GM18867 (cell line): ENCODE results near the gene RAB3IL1.

ENCODE experiments used
- ATAC-seq: cut with Tn5 transposase; IDR thresholded peaks from one replicate; pipeline ENCODE4 v1.9.1; 2021; ENCODE audit warnings: mild to moderate bottlenecking, moderate library complexity; ENCODE audit not compliant: unreplicated experiment

Gene RAB3IL1

DNA sequence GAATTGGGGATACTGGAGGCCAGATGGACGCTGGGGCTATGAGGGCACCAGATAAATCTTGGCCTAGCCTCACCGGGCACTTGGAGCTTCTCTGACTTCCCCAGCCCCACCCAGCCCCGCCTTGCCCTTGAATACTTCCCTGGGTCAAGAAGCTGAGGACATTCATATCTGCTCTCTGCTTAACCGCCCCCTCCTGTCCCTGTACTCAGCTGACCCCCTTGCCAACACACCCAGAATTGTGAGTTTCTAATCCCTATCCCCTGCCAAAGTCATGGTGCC is 48.0 kb downstream of the RAB3IL1 start:
- ATAC-seq: no peak

DNA sequence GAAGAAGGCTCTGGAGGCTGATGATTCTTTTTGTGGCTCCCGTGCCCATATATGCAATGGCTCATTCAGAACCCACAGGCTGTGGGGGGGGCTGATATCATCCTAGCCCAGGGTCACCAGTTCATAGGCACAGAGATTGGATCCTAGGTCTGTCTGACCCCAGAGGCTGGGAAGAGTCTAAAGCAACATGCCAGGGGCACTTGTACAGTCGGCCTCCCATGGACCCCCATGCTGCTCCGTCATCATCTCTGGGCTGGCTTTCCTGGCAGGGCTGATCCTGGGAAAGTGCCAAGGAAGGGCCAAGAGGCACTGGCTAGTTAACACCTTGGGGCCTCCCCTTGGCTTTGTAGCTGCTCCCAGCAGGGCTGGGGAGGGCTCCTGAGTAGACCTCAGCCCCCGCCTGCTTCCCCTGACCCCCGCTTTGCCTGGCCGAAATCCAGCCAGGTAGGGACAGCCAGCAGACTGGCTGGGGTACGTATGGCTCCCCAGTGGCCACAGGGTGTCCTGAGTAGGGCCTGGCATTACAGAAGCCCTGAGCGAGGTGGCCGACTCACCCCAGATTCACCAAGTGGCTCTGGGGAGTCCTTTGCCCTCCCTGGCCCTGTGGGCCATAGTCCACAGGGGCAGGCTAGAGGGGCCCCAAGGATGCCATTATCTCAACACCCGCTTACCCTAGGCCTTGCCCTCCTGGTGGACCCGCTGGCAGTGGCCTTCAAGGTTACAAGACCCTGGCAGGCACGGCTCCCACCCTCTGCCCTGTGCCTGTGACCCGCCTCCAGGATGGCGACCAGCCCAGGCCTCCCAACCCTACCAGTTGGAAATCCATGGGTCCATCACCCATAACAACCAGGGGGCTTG is 48.6 kb downstream of the RAB3IL1 start:
- no peak for ATAC-seq

GRCh38 chr11:61866958-61867343 is 50.4 kb downstream of the RAB3IL1 start:
- no peak for ATAC-seq

DNA sequence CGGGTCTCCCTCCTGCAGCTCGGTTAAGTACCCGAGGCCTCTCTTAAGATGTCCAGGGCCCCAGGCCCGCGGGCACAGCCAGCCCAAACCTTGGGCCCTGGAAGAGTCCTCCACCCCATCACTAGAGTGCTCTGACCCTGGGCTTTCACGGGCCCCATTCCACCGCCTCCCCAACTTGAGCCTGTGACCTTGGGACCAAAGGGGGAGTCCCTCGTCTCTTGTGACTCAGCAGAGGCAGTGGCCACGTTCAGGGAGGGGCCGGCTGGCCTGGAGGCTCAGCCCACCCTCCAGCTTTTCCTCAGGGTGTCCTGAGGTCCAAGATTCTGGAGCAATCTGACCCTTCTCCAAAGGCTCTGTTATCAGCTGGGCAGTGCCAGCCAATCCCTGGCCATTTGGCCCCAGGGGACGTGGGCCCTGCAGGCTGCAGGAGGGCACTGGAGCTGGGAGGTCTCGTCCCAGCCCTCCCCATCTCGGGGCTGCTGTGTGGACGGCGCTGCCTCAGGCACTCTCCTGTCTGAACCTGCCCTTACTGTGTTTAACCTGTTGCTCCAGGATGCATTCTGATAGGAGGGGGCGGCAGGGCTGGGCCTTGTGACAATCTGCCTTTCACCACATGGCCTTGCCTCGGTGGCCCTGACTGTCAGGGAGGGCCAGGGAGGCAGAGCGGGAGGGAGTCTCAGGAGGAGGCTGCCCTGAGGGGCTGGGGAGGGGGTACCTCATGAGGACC is 51.0 kb downstream of the RAB3IL1 start:
- ATAC-seq: no peak

DNA sequence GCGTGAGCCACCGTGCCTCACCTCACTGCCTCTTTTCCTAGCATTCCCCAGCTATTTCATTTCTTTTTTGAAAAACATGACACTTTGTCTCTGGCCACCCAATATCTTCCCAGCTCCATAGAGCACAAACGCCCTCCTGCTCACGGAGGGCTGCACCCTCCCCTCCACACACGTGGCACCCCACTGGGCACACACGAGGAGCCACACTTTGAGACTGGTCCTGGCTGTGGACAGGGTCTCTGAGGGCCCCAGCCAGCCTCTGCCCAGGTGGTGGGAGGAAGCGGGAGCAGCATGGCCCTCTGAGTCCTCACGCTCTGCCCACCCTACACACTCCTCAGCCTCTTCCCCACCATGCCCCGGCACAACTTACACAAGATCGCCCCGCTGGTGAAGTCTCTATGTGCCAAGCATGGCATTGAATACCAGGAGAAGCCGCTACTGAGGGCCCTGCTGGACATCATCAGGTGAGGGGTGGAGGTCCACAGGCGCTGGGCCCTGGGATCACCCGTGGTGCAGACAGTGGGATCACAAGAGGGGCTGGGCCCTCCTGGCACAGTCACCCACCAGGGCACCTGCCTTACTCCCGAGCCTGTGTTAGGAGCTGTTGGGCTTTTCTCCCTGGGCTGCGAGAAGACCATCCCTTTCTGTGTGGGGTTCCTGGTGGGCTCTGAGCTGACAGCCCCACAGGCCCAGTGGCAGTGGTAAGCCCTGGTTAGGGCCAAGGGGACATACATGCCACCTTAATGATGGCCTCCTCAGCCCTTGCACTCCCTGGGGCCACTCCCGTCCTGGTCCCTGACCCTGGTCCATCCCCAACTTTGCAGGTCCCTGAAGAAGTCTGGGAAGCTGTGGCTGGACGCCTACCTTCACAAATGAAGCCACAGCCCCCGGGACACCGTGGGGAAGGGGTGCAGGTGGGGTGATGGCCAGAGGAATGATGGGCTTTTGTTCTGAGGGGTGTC is 52.3 kb downstream of the RAB3IL1 start:
- no peak for ATAC-seq

- ATAC-seq: no peak
These were observed 53.8 kb downstream of the RAB3IL1 start for GRCh38 chr11:61863548-61864081.

DNA sequence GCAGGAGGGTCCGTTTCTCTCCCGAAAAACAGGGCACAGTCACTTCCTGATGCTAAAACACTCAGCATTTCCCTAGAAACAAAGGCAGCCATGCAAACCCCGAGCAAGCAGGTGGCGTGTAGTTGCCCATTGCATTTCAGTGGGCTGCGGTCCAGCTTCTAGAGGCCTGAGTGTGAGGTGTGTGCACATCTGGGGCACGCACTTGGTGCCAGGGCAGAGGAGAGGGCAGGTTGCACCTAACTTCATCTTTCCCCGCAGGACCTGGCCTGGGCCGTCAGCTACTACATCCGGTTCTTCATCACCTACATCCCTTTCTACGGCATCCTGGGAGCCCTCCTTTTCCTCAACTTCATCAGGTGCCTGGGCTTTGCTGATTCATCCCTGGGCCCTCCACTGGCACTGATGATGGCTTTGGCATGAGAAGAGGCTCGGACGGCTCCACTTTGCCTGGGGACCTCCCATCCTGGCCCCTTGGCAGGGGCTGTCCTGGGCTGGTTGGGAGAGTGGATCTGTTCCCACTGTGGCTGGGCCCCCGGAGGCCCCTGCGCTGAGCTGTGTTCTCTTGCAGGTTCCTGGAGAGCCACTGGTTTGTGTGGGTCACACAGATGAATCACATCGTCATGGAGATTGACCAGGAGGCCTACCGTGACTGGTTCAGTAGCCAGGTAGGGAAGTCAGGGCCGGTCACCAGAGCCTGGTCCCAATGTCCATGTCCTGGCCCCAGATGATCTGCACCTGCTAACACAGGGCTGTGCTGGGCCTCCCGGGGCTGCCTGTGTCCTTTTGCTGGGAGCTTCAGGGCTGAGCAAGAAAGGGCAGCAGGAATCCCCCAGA is 54.4 kb downstream of the RAB3IL1 start:
- ATAC-seq: no peak

DNA sequence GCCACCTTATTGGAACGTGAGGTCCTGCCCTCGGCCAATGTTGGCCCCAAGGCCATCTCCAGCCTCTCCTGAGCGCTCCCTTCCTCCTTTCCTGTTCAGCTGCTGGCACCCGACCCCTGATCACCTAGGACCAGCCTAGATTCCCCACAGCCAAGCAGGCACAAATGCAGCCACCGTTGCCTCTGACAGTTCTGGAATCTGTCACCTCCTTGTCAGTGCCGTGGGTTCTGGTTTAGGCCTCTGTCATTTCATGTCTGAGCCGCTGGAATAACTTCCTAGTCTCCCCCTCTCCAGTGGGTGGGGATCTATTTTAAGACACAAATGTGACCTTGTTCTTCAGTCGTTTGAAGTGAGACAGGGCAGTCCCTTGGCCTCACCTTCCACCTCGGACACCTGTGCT is 55.7 kb downstream of the RAB3IL1 start:
- ATAC-seq: no peak

- no peak for ATAC-seq
These were observed 57.1 kb downstream of the RAB3IL1 start for GRCh38 chr11:61860054-61860903.

DNA sequence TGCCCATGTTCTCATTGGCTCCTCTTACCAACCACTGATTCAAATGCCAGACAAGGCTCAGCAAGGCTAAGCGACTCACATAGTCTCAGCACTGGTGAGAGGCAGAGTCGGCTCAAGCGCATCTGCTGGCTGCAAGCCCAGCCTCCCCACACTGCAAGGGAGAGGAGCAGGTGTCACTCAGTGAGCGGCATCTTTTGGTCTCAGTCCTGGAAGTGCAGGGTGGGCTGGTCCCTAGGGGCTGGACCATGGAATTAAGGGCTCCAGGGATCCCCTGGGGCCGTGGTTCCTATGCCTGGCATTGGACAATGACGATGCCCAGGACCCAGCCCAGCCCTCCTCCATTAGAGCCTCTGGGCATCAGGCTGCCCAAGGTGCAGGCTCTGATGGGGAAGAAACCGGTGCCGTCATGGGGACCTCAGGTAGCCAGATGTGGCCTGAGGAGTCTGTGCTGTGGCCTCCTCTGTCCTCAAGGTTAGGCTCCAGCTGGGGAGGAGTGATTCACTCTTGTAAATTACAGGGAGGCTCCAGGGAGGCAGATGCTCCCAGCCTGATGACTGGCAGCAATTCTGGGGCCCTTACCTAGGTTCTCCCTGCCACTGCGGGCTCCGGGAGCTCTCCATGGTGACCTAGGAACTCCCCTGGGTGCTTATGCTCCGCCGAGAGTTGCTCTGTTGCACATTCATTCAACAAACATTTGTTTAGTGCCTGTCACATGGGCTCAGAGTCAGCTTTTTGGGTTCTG is 61.3 kb downstream of the RAB3IL1 start:
- no peak for ATAC-seq

DNA sequence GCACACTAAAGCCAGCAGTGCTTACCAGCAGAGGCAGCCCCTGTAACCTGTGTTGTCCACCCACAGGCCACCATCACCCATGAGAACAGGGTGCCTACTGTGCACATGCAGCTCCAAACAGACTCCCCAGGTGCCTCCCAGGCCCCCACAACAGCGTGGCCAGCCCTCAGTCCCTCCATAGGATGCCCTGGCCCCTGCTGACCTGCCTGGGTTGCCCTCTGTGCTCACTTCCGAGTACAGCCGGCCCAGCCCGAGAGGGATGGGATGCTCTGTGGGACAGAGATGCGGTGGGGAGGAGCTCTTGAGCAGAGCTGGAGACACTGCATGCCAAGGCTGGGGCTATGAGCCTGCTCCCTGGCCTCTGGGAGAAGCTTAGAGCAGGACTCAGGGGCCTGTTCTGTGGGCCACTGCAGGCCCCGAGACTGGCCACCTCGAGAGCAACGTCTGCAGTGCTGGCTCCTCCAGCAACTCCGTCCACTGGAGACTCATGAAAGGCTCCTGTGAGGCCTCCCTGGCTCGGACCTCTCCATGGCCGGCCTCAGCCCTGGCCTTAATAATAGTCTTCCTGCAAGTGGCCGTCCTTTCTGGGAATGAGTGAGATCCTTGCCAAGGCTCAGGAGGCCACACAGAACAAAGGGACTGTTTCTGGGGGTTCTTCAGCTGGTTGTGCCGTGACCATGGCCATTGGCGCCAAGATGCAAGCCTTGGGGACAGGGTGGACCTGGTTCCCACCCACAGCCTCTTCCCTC is 62.2 kb downstream of the RAB3IL1 start:
- no peak for ATAC-seq

DNA sequence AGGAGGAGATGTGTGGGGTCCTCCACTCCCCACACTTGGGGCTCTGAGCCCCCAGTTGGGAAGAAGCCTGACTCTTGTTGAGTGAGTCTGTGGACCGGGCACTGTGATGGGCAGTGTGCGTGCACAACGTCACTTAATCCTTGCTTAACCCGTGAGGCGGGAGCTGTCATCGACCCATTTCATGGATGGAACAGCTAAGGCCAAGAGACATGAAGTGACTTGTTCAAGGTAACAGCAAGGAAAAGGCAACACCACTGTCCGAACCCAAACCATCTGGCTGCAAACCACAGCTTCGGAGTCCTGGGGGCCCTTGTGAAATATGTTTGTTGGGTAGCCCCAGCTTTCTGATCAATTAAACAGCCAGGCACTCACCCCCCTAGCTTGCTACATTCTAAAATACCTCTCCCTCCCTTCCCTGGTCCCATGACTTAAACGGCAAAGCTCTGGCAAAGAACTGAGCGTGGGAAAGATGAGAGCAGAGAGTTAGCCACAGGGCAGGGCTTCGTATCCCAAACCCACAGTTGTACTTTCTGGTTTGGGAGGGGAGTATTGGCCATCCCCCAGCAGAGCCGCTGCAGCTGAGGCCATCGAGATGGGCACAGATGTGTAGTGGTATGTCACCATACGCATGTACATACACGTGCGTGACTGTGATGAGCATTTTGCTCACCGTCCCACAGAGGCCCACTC is 63.0 kb downstream of the RAB3IL1 start:
- no peak for ATAC-seq

DNA sequence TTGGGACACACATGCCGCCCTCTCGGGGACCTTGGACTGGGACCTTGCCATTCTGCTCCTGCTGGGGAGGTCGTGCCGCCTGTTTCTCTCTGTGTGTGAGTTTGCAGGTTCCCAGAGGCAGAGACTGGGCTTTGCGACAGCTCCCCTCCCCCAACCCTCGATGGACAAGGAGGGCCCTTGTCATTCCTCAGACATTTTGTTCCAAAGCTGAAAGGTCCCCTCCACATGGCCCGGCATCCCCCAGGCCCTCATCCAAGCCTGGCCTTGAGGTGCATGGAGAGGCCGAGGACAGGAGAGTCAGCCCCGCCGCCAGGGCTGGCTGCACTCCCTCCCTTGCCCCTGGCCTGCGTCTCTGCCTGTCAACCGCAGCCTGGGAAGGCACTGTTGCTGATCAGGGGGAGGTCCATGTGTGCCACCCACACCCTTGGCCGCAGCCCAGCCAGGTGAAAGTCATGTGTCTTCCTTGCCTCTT is 63.6 kb downstream of the RAB3IL1 start:
- ATAC-seq: no peak

- no peak for ATAC-seq
These were observed 65.5 kb downstream of the RAB3IL1 start for GRCh38 chr11:61851900-61852295.

- no peak for ATAC-seq
These were observed 66.1 kb downstream of the RAB3IL1 start for GRCh38 chr11:61851113-61851899.

DNA sequence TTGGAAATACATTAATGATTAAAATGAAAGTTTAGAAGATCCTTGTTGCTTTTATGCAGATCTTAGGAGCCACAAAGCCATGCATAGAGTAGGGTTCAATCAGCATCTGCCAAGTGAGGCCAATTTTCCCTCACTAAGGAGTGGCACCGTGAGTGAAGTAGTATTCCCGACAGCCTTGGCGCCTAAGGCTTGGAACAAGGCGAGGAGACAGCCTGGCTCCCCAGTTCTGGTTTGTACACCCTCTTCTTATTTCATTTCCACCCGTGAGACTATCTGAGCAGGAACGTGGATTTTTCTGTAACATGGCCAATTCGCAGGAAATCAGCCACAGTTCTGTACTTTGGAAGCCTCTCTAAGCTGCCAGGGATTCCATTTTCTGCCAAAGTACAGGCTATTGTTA is 66.7 kb downstream of the RAB3IL1 start:
- ATAC-seq: no peak
